K562 (cell line): Measurements from ENCODE around the gene ATMIN. TPM values are rescaled to one million over a fixed set of nuclear protein-coding genes. Genes with fewer than 3 reads are reported as not detected.

Experiments
- ATAC-seq: fragments of 200-7000 bp; cut with Tn5 transposase; 3 replicates; pipeline ENCODE4 v1.9.1; 2020; ENCODE audit warnings: moderate library complexity
- BruUV-seq: library from RNA; stranded (reverse); fragments of 400-500 nt; replicated peaks from 2 replicates; lab custom pipeline; 2021; lab: Mats Ljungman, UMichigan
- CTCF ChIA-PET: fragments of 300-600 bp; formaldehyde crosslinking; extraction: SDS; loops from one replicate; lab custom pipeline; 2021; ENCODE audit warnings: low intra/inter-chr PET ratio; lab: Yijun Ruan, JAX
- POLR2A ChIA-PET: fragments of 300-600, 350-650 bp; sonication (Branson Sonifier 250); formaldehyde crosslinking; extraction: SDS; loops from one replicate; lab custom pipeline; 2021; ENCODE audit warnings: antibody characterized with exemption, inconsistent platforms; lab: Yijun Ruan, JAX
- DNase-seq, 4 experiments: peaks; one replicate each; pipeline versions ENCODE4 v3.0.0 to v3.0.0-alpha.2; 2011 to 2018; ENCODE audit warnings: low spot score in 3 of 4, mixed read lengths in 3 of 4; ENCODE audit errors: extremely low read depth in 1 of 4
- FAIRE-seq: peaks from 2 replicates; lab custom pipeline; 2011; peaks lifted over from hg19 to GRCh38; lab: Jason Lieb, UNC
- H2AFZ ChIP-seq: 2 replicates; pipeline ENCODE4 v1.6.0; 2011; ENCODE audit warnings: low read depth, low read length, control low read depth, inconsistent platforms
- H3K27ac ChIP-seq: fragments of 200-600 bp; 3 replicates; pipeline ENCODE4 v1.8.0; 2011; ENCODE audit warnings: low read depth, mild to moderate bottlenecking, control low read depth, inconsistent platforms, low read length, moderate library complexity, mixed read lengths; ENCODE audit errors: extremely low read depth
- H3K27me3 ChIP-seq, 2 experiments: fragments of 300-600 bp in 1 of 2; 2 replicates in 1 of 2; 3 replicates in 1 of 2; pipeline versions ENCODE4 v1.6.0 to v1.8.0; 2011; ENCODE audit warnings: inconsistent platforms in 2 of 2, low read length in 2 of 2, mild to moderate bottlenecking in 1 of 2, mixed read lengths in 1 of 2, moderate library complexity in 1 of 2; ENCODE audit not compliant: control insufficient read depth in 2 of 2, insufficient read depth in 2 of 2
- H3K36me3 ChIP-seq: fragments of 300-600 bp; 3 replicates; pipeline ENCODE4 v1.8.0; 2011; ENCODE audit warnings: mild to moderate bottlenecking, low read length, inconsistent platforms; ENCODE audit not compliant: control insufficient read depth, insufficient read depth
- H3K4me1 ChIP-seq, 2 experiments: fragments of 200-600 bp in 1 of 2; replicated peaks in 1 of 2; 2 replicates in 1 of 2; 3 replicates in 1 of 2; pipeline versions ENCODE4 v1.5.1 to v1.8.0; 2011; ENCODE audit warnings: inconsistent platforms in 2 of 2, low read length in 2 of 2, mild to moderate bottlenecking in 1 of 2, mixed read lengths in 1 of 2, moderate library complexity in 1 of 2; ENCODE audit not compliant: control insufficient read depth in 2 of 2, insufficient read depth in 2 of 2
- H3K4me2 ChIP-seq: 2 replicates; pipeline ENCODE4 v1.6.1; 2011; ENCODE audit warnings: low read length, control low read depth, inconsistent platforms, mixed read lengths; ENCODE audit not compliant: insufficient read depth
- H3K4me3 ChIP-seq: fragments of 200-600 bp; sonication (generic), shearing (Covaris generic); 2 replicates; pipeline ENCODE4 v1.5.1; 2016; ENCODE audit warnings: control low read depth, inconsistent platforms
- H3K79me2 ChIP-seq: fragments of 200-600 bp; 3 replicates; pipeline ENCODE4 v1.8.0; 2011; ENCODE audit warnings: low read length, inconsistent platforms; ENCODE audit not compliant: control insufficient read depth, insufficient read depth
- H3K9ac ChIP-seq, 2 experiments: 2 replicates each; pipeline versions ENCODE4 v1.6.0 to v1.6.1; 2011; ENCODE audit warnings: low read depth in 2 of 2, low read length in 2 of 2, control low read depth in 1 of 2, inconsistent platforms in 1 of 2, mild to moderate bottlenecking in 1 of 2, mixed read lengths in 1 of 2; ENCODE audit not compliant: insufficient read depth in 1 of 2
- H3K9me1 ChIP-seq: one replicate; pipeline ENCODE4 v1.6.0; 2011; ENCODE audit warnings: inconsistent platforms, mild to moderate bottlenecking, low read length, moderate library complexity; ENCODE audit not compliant: control insufficient read depth, insufficient read depth
- H3K9me3 ChIP-seq: replicated peaks from 2 replicates; pipeline ENCODE4 v1.5.1; 2011; ENCODE audit warnings: low read depth, low read length, inconsistent platforms; ENCODE audit not compliant: control insufficient read depth, insufficient read depth
- H4K20me1 ChIP-seq: replicated peaks from 2 replicates; pipeline ENCODE4 v1.6.1; 2011; ENCODE audit warnings: low read length, inconsistent platforms, mixed read lengths; ENCODE audit not compliant: control insufficient read depth, insufficient read depth
- ARNT ChIP-seq, 2 experiments: fragments of 450-650 bp; IDR thresholded peaks; 2 replicates each; pipeline ENCODE4 v1.6.1; 2016; ENCODE audit warnings: mild to moderate bottlenecking in 1 of 2
- CUX1 ChIP-seq: fragments of 200-800 bp; sonication (Bioruptor generic); IDR thresholded peaks from 2 replicates; pipeline ENCODE4 v1.6.1; 2016; ENCODE audit warnings: missing genetic modification characterization, missing compliant biosample characterization
- ILF3 ChIP-seq: fragments of 450-650 bp; IDR thresholded peaks from 2 replicates; pipeline ENCODE4 v1.6.1; 2018; ENCODE audit warnings: antibody characterized with exemption, mild to moderate bottlenecking, moderate library complexity, borderline replicate concordance
- RHOXF2B ChIP-seq: fragments of 250-450 bp; sonication (Bioruptor Pico); conservative IDR thresholded peaks from 2 replicates; pipeline ENCODE4 v1.5.1; 2021
- SMARCC2 ChIP-seq: fragments of 450-650 bp; IDR thresholded peaks from 2 replicates; pipeline ENCODE4 v1.6.1; 2017; ENCODE audit warnings: antibody characterized with exemption, moderate library complexity, mild to moderate bottlenecking, low read depth
- ZFP30 ChIP-seq: fragments of 250-450 bp; sonication (Bioruptor Pico); IDR thresholded peaks from 2 replicates; pipeline ENCODE4 v1.8.0; 2022; ENCODE audit warnings: moderate library complexity, mild to moderate bottlenecking, inconsistent platforms, borderline replicate concordance
- WGBS: fragments of 100-300 bp; shearing (Covaris generic); methylation state at CpG from one replicate; pipeline ENCODE4 v1.1.6; 2016; ENCODE audit warnings: low coverage, mixed read lengths; ENCODE audit not compliant: insufficient coverage; ENCODE audit errors: missing lambda C conversion rate; 5-methylcytosine and 5-hydroxymethylcytosine counted together
- in situ Hi-C: fragments of 300-500 bp; cut with MboI; formaldehyde crosslinking; loops from 4 replicates; pipeline ENCODE4 v1.15.0; 2018; ENCODE audit warnings: inconsistent platforms, mixed read lengths
- intact Hi-C: fragments of 100-400 bp; cut with micrococcal nuclease; formaldehyde crosslinking; loops from 2 replicates; pipeline ENCODE4 v1.14.2; 2022
- polyA plus RNA-seq, 8 experiments: library from polyadenylated mRNA; depleted of rRNA in 4 of 8; stranded (reverse) in 5 of 8; unstranded in 3 of 8; fragments of >200 nt; fragmentation: Nextera tagmentation in 2 of 8; fragmentation: Illumina TruSeq in 1 of 8; extraction: Ambion mirVana in 2 of 8; extraction: Trizol in 1 of 8; gene quantifications; 2 replicates each; pipeline versions ENCODE4 v1.2.1 to v1.2.3, GENCODE V29; 2011 to 2014; ENCODE audit warnings: inconsistent platforms in 1 of 8, missing spikeins in 1 of 8
- total RNA-seq, 7 experiments: library from RNA; depleted of rRNA in 6 of 7; stranded (reverse); fragments of >200 nt in 6 of 7; fragmentation: Illumina TruSeq in 2 of 7; extraction: Trizol in 2 of 7; gene quantifications; 2 replicates each; pipeline versions ENCODE4 v1.2.1 to v1.2.3, GENCODE V29; 2011 to 2021; ENCODE audit warnings: low replicate concordance in 1 of 7

The ATMIN gene
- total and polyA plus RNA-seq, 9 of the 15 experiments (the other 6 are each of a cell fraction or from before 2014, with no cell fraction given): 6.7 to 40.9 (median 23.4) TPM

GRCh38 chr16:81014672-81015071 is 21.0 kb upstream of the ATMIN start:
- no peak for DNase-seq
- Histone ChIP-seq H3K4me3 (no peak overlapping the region), H3K79me2 (peaks cover 20% of the 10 kb centered on the region), H4K20me1 (no peaks in the 10 kb centered on the region), H3K36me3 (peaks cover 98% of the 10 kb centered on the region), H3K9me3 (no peaks in the 10 kb centered on the region), H2AFZ (no peak overlapping the region), H3K27me3 (no peaks in the 10 kb centered on the region), H3K27ac (no peak overlapping the region), H3K9ac (no peak overlapping the region), H3K9me1 (no peaks in the 10 kb centered on the region), H3K4me1 (no peaks in the 10 kb centered on the region), H3K4me2 (no peak overlapping the region)
- POLR2A ChIA-PET: interaction anchor here (0.6 to 1.4 kb wide), 4 partner anchors 11 to 58 kb away, joined by 3 to 4 read pairs (median 3); no protein-coding TSS in a partner anchor
- 85% methylated on average over 2 of the region's 2 CpGs for WGBS
- intact Hi-C loops: no loop called here
- ATAC-seq: no peak
- CTCF ChIA-PET: no interaction called here
- FAIRE-seq: no peak
- TF ChIP-seq CUX1 (no peak), RHOXF2B (no peak), ARNT (IDR thresholded peaks at IDR 0.05) (no peak), ILF3 (no peak), SMARCC2 (no peak), ZFP30 (CRISPR knock-in tag) (no peak)
- in situ Hi-C loops: loop anchor here (25.0 kb wide), 1 partner anchor 723 kb away; no protein-coding TSS in a partner anchor
- BruUV-seq: no TSS peak
